Subcutaneous abdominal adipose tissue (tissue), 5 donors: ENCODE measurements around the gene GABRB3.

ENCODE experiments used
- H3K27ac ChIP-seq: one replicate; pipeline ENCODE4 v1.7.0; 2013; ENCODE audit warnings: low read depth, mild to moderate bottlenecking, inconsistent platforms, low read length, moderate library complexity
- H3K27me3 ChIP-seq, 5 donors: one replicate each; pipeline ENCODE4 v1.7.0; 2013; ENCODE audit warnings: low read length in 5 of 5, inconsistent platforms in 1 of 5; ENCODE audit not compliant: control insufficient read depth in 5 of 5, insufficient read depth in 4 of 5
- H3K36me3 ChIP-seq, 5 donors: one replicate each; pipeline ENCODE4 v1.7.0; 2013; ENCODE audit warnings: low read length in 5 of 5; ENCODE audit not compliant: control insufficient read depth in 5 of 5, insufficient read depth in 5 of 5
- H3K4me1 ChIP-seq, 5 donors: one replicate each; pipeline ENCODE4 v1.7.0; 2013; ENCODE audit warnings: low read length in 5 of 5, mild to moderate bottlenecking in 3 of 5, moderate library complexity in 1 of 5; ENCODE audit not compliant: control insufficient read depth in 5 of 5, insufficient read depth in 5 of 5
- H3K4me3 ChIP-seq, 5 donors: one replicate each; pipeline ENCODE4 v1.7.0; 2013; ENCODE audit warnings: low read length in 5 of 5, low read depth in 1 of 5
- H3K9ac ChIP-seq, 5 donors: one replicate each; pipeline ENCODE4 v1.7.0; 2013; ENCODE audit warnings: low read length in 5 of 5, mild to moderate bottlenecking in 4 of 5, moderate library complexity in 3 of 5
- H3K9me3 ChIP-seq, 5 donors: one replicate each; pipeline ENCODE4 v1.7.0; 2013; ENCODE audit warnings: low read length in 5 of 5; ENCODE audit not compliant: control insufficient read depth in 5 of 5
- donor health status: healthy.
- donor health status: healthy.
- donor health status: healthy.
- donor health status: healthy.
- donor health status: healthy.

Gene GABRB3

DNA sequence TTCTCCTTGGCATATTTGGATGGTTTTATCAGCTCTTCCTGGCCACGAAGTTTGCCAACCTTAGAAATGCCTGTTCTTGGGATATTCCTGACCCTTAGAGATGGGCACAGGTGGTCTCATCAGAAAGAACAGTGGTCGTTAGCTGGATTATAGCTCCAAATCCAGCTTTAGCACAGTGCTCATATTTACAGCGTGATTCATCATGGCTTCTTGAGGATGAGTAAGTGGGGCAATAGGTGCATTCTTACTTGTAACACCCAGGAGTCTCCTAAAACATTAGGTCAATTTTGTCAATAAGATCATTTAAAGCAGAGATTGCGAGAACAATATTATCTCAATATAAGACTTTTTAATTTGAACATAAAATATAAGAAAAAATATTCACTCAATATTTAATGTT, 191.9 kb downstream of the GABRB3 start:
- no peaks in the 10 kb centered on the region for H3K4me1 ChIP-seq
- no peak overlapping the region for H3K27ac ChIP-seq
- no peak overlapping the region for H3K9ac ChIP-seq
- peaks cover 0 to 6% (median 0%) of the 10 kb centered on the region in 5 donors for H3K9me3 ChIP-seq
- no peaks in the 10 kb centered on the region for H3K27me3 ChIP-seq
- H3K4me3 ChIP-seq, result no peak overlapping the region
- H3K36me3 ChIP-seq, result no peaks in the 10 kb centered on the region

DNA sequence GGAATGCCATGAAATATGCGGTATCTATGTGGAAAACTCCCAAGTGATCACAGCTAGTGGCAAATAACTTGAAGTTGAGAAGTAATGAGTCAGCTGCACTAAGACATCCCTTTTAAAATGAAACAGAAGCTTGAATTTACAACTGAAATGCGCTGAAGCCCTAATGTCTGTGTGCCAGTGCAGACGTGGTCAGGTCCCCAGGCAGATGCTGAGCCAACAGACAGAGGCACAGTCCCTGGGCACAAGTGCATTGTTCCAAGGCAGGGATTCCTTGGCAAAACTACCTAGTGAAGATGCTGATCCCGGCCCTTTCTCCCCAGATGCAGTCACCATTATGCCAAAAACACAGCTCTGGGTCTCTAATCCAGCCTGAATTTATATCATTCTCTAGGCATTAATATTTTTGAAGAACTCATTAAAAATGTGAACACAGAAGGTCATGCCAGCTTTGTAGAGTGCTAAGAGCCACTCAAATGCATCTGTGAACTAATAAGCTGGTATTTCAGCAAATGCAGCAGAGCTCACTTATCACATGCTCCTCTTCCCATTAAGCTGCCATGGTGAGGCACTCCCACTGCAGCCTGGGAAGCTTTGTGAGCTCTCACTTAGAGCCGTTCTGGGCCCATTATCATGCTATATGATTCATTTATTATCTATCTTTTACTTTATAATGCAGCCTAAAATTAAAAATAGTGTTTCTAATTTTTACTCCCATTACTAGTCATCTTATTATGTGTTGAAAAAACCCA, 200.1 kb downstream of the GABRB3 start:
- Histone ChIP-seq H3K9me3 (peaks cover 0 to 2% (median 0%) of the 10 kb centered on the region in 5 donors), H3K4me1 (no peaks in the 10 kb centered on the region), H3K27me3 (no peaks in the 10 kb centered on the region), H3K4me3 (no peak overlapping the region), H3K27ac (no peak overlapping the region), H3K9ac (no peak overlapping the region), H3K36me3 (no peaks in the 10 kb centered on the region)

DNA sequence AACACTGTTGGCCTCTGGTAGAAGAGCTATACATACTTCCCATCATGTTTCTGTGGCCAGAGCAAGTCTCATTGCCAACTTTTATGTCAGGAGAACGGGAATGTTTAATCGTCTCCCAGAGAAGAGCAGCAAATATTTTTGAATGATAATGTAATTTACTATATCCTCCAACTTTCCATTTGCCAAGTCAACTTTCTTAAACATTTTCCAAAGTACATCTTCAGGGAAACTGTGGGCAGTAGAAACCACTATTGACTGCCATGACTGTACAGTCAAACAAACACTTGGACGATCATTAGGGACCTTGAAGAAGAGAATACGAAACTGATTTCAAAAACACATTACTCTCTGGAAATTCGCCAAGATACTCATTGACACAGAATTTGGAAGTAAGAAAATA, 201.5 kb downstream of the GABRB3 start:
- peaks cover 0 to 2% (median 0%) of the 10 kb centered on the region in 5 donors for H3K9me3 ChIP-seq
- no peak overlapping the region for H3K9ac ChIP-seq
- no peaks in the 10 kb centered on the region for H3K36me3 ChIP-seq
- no peaks in the 10 kb centered on the region for H3K27me3 ChIP-seq
- H3K4me3 ChIP-seq, result no peak overlapping the region
- no peaks in the 10 kb centered on the region for H3K4me1 ChIP-seq
- H3K27ac ChIP-seq, result no peak overlapping the region

DNA sequence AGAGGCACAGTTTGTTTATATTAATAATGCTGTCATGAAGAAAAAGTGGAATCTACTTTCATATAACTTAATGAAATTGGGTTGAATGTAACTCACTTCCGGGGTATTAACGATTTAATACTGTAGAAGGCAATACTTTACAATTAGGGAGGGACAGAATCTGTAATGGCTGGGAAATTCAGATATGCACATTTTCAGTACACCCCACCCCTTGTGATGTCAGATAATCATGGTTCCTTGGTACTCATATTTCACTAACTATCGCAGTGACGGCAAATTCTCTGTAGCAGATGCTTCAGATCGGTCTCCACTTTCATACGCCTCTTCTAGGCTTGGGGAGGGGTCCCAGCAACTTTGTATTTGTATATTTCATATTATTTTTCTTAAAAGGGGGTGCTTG, 207.3 kb downstream of the GABRB3 start:
- no peaks in the 10 kb centered on the region for H3K4me1 ChIP-seq
- H3K9ac ChIP-seq, result no peak overlapping the region
- peaks cover 0 to 3% (median 0%) of the 10 kb centered on the region in 5 donors for H3K36me3 ChIP-seq
- H3K9me3 ChIP-seq, result peaks cover 0 to 4% (median 0%) of the 10 kb centered on the region in 5 donors
- H3K27ac ChIP-seq, result no peak overlapping the region
- H3K27me3 ChIP-seq, result no peaks in the 10 kb centered on the region
- no peak overlapping the region for H3K4me3 ChIP-seq

DNA sequence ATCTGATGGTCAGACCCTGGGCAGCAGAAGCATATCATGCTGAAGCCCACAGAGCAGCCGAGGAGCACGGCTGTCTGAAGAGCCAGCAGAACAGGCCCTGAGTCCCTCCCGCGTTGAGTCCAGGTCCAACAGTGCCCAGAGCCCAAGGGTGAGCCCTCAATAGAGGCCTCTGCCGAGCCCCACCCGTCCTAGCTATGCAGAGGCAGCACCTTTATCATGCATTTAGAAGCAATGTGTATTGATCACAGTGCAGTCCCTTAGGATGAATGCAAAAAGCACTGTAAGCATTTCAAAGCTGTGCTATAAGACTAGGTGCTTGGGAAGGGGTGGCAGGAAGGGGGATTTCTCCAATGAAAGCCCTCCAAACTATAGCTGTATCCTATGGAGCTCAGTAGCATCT, 208.5 kb downstream of the GABRB3 start:
- Histone ChIP-seq H3K9me3 (peaks cover 0 to 4% (median 0%) of the 10 kb centered on the region in 5 donors), H3K9ac (no peak overlapping the region), H3K4me1 (no peaks in the 10 kb centered on the region), H3K4me3 (no peak overlapping the region), H3K27me3 (no peaks in the 10 kb centered on the region), H3K36me3 (peaks cover 0 to 3% (median 0%) of the 10 kb centered on the region in 5 donors), H3K27ac (no peak overlapping the region)

DNA sequence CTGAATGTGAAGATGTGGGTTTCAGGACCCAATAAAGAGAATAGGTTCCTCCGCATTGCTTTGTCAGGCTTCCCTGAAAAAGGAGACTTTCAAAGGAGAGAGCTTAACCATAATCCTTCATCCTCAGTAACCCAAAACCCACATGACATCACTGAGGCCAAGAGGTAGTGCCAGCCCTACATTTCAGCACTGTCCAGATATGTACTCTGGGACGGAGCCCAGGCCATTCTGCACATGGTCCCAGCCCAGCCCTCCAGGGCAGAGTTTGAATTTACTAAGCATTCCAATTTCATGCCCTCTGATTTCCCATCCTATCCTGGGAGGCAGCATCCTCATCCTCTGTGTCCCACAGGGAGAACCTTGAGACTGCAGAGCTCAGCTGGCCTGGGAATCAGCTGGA, 210.5 kb downstream of the GABRB3 start:
- Histone ChIP-seq H3K9me3 (peaks cover 0 to 2% (median 0%) of the 10 kb centered on the region in 5 donors), H3K36me3 (peaks cover 0 to 3% (median 0%) of the 10 kb centered on the region in 5 donors), H3K27ac (no peak overlapping the region), H3K9ac (no peak overlapping the region), H3K27me3 (no peaks in the 10 kb centered on the region), H3K4me1 (no peaks in the 10 kb centered on the region), H3K4me3 (no peak overlapping the region)

DNA sequence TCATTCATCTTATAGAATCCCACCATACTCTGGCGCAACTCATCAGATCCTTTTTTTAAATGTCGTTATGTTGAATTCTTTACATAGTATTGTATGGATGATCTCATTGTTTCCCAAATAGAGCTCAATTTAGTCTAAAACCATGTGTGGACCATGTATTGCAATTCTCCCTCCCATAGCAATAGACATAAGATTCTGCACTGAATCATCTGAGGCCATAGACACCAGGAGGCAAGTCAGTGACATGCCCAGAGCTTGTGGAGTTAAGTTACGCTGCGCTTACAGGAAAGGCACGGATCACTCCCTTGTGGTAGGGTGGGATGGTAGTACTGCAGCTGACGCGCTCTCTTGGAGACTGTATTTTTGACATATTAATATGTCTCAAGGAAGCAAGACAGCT, 211.0 kb downstream of the GABRB3 start:
- Histone ChIP-seq H3K4me3 (no peak overlapping the region), H3K4me1 (no peaks in the 10 kb centered on the region), H3K9me3 (peaks cover 0 to 2% (median 0%) of the 10 kb centered on the region in 5 donors), H3K9ac (no peak overlapping the region), H3K36me3 (peaks cover 0 to 3% (median 0%) of the 10 kb centered on the region in 5 donors), H3K27ac (no peak overlapping the region), H3K27me3 (no peaks in the 10 kb centered on the region)

DNA sequence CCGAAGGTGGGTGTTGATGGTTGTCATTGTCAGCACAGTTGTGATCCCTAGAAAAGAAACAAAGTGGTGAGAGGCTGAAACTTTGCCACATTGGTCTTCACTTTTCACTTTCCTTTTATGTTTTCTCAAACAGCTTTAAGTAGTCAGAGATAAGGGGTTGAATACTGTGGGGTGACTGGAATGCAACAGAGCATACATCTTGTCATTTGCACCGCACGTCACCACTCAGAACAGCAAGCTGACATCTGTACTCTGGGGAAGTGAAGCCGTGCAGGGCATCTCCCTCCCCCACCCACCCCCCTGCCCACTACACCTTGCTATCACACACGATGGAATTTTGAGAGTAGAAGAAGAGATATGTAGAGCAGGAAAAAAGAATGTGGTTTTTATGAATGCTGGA, 211.7 kb downstream of the GABRB3 start:
- H3K36me3 ChIP-seq, result peaks cover 0 to 3% (median 0%) of the 10 kb centered on the region in 5 donors

DNA sequence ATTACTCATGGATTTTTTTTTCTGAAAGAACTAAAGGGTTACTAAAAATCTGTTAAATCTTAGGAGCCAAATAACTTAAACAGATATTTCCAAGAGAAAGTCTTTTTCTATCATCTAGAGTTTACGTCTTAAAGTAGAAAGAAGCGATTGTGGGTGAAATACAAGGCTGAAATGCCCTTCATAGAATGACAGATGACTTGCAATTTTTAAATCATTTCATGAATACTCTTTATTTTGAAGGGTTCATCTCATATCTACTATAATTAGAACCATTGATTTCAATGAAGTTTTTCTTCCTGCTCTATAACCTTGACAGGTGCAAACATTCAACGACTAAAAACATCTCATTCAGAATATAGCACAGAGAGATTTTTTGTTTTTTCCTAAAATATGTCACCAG, 217.0 kb downstream of the GABRB3 start:
- Histone ChIP-seq H3K27me3 (no peaks in the 10 kb centered on the region), H3K36me3 (no peaks in the 10 kb centered on the region), H3K9ac (no peak overlapping the region), H3K4me1 (no peaks in the 10 kb centered on the region), H3K9me3 (peaks cover 0 to 16% (median 3%) of the 10 kb centered on the region in 5 donors), H3K27ac (no peak overlapping the region), H3K4me3 (no peak overlapping the region)

More for the DNA sequence above, 211.7 kb downstream of the GABRB3 start:
- Histone ChIP-seq H3K4me3 (no peak overlapping the region), H3K27ac (no peak overlapping the region), H3K9me3 (peaks cover 0 to 7% (median 2%) of the 10 kb centered on the region in 5 donors), H3K4me1 (no peaks in the 10 kb centered on the region), H3K9ac (no peak overlapping the region), H3K27me3 (no peaks in the 10 kb centered on the region)

DNA sequence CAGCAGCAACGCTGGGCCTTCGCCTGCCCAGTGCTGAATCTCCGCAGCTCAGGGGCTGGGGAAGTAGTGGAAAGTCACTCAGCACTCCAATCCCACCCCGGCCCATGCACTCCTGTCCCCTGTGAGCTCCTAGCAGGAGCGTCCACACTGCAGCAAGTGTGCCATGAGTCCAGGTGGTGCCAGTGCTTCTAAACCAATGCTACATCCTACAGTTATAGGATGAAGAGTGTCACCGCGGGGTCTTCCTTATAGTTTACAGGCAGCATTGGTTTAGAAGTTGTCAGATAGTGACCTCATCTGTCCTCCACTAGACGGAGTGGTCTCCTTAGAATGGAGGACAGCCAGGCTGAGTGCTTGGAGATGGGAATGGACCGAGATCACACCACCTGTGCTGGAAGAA, 221.4 kb downstream of the GABRB3 start:
- no peaks in the 10 kb centered on the region for H3K36me3 ChIP-seq
- no peak overlapping the region for H3K9ac ChIP-seq
- H3K4me1 ChIP-seq, result no peaks in the 10 kb centered on the region
- H3K4me3 ChIP-seq, result no peak overlapping the region
- no peak overlapping the region for H3K27ac ChIP-seq
- peaks cover 0 to 16% (median 2%) of the 10 kb centered on the region in 5 donors for H3K9me3 ChIP-seq
- H3K27me3 ChIP-seq, result no peaks in the 10 kb centered on the region
